OCI-LY1 (cell line): ENCODE measurements around the gene APPBP2.

ENCODE experiments used
- CTCF ChIP-seq: fragments of 200-600 bp; sonication (generic), shearing (Covaris generic); IDR thresholded peaks from 2 replicates; pipeline ENCODE4 v1.5.1; 2017; ENCODE audit warnings: mild to moderate bottlenecking, antibody characterized with exemption, low read length, moderate library complexity, mixed read lengths
- EZH2 ChIP-seq: fragments of 200-600 bp; sonication (generic), shearing (Covaris generic); IDR thresholded peaks from 2 replicates; pipeline ENCODE4 v1.8.0; 2017; ENCODE audit warnings: borderline replicate concordance, mixed run types, mild to moderate bottlenecking, antibody characterized with exemption, low read length, moderate library complexity, mixed read lengths

- no peak for TF ChIP-seq CTCF
- TF ChIP-seq EZH2, result no peak
These were observed 2.2 kb downstream of the APPBP2 start for GRCh38 chr17:60523822-60524221.
